ENCODE data around the gene DPH6. TPM values are rescaled to one million over a fixed set of nuclear protein-coding genes. Genes with fewer than 3 reads are reported as not detected.
"Not testable (repeated sequence)": the region's sequence is repeated elsewhere in the genome, so short reads cannot be mapped to it uniquely, and the experiment has no call there.

DPH6 gene
- total RNA-seq, 4 donors from 2014 or later: 12.5 to 50.0 (median 19.0) TPM

DNA sequence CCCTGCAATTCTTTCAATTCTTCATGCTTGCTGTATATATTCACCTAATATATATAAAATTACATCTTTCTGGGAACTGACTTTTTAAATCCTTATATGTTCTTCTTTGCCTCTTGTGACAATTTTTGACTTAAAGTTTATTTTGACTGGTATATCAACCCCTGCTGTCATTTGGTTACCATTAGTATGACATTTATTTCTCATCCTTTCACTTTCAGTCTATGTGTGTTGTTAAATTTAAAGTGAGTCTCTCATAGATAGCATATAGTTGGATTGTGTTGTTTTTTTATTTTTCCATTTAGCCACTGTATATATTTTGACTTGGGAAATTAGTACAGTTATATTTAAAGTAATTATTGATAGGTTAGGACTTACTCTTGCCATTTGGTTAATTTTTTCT lies 194.9 kb downstream of the DPH6 start:
- no peak overlapping the region for H3K4me3 ChIP-seq
- no peaks in the 10 kb centered on the region for H3K9me3 ChIP-seq
- no peaks in the 10 kb centered on the region for H3K27me3 ChIP-seq
- TF ChIP-seq POLR2A (IDR thresholded peaks at IDR 0.05) (no peak), POLR2AphosphoS5 (IDR thresholded peaks at IDR 0.05) (no peak), EP300 (IDR thresholded peaks at IDR 0.05) (no peak)
- TF ChIP-seq, protein P1, sequence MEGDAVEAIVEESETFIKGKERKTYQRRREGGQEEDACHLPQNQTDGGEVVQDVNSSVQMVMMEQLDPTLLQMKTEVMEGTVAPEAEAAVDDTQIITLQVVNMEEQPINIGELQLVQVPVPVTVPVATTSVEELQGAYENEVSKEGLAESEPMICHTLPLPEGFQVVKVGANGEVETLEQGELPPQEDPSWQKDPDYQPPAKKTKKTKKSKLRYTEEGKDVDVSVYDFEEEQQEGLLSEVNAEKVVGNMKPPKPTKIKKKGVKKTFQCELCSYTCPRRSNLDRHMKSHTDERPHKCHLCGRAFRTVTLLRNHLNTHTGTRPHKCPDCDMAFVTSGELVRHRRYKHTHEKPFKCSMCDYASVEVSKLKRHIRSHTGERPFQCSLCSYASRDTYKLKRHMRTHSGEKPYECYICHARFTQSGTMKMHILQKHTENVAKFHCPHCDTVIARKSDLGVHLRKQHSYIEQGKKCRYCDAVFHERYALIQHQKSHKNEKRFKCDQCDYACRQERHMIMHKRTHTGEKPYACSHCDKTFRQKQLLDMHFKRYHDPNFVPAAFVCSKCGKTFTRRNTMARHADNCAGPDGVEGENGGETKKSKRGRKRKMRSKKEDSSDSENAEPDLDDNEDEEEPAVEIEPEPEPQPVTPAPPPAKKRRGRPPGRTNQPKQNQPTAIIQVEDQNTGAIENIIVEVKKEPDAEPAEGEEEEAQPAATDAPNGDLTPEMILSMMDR (IDR thresholded peaks at IDR 0.05): no peak
- no peak for DNase-seq (ENCODE audit: low spot score in 2 of 2)
- H3K4me1 ChIP-seq: no peaks in the 10 kb centered on the region
- no peak overlapping the region for H3K27ac ChIP-seq
- H3K36me3 ChIP-seq: no peaks in the 10 kb centered on the region

DNA sequence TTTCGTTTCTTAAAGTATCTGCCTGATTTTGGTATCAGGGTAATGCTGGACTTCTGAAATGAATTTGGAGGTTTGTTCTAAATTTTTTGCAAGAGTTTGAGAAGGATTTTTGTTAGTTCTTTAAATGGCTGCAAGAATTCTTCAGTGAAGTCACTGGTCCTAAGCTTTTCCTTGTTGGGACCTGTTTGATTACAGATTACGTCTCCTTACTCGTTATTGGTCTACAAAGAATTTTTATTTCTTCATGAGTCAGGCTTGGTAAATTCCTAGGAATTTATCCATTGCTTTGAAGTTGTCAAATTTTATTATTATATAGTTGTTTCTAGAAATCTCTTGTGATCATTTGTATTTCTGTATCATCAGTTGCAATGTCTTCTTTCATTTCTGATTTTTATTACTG lies 196.0 kb downstream of the DPH6 start:
- H3K9me3 ChIP-seq: no peaks in the 10 kb centered on the region
- no peaks in the 10 kb centered on the region for H3K27me3 ChIP-seq
- TF ChIP-seq POLR2A (IDR thresholded peaks at IDR 0.05): no peak
- no peak for TF ChIP-seq POLR2AphosphoS5 (IDR thresholded peaks at IDR 0.05)
- TF ChIP-seq, protein P1 (IDR thresholded peaks at IDR 0.05): no peak
- no peak for TF ChIP-seq EP300 (IDR thresholded peaks at IDR 0.05)
- DNase-seq (ENCODE audit: low spot score in 2 of 2): no peak
- no peak overlapping the region for H3K4me3 ChIP-seq
- H3K36me3 ChIP-seq: no peaks in the 10 kb centered on the region
- H3K4me1 ChIP-seq: no peaks in the 10 kb centered on the region
- WGBS: 69% methylated on average over 3 of the region's 3 CpGs
- H3K27ac ChIP-seq: no peak overlapping the region

DNA sequence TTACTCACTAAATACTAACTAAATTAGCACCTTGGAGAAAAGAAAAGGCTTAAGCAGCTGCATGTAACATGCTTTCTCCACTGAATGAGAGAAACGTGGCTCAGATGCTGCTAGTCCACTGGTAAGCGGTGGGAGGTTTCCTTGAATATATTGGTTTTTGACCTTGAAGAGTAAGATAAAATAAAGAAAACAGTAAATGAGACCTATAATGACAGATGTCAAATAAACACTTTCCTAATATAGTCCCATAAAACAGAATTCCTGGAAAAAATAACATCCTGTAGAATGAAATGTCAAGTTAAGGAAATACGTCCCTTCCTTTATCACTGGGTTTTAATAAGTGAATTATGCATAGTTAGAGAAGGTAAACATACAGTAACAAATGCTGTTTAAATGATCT lies 215.0 kb downstream of the DPH6 start:
- Histone ChIP-seq H3K4me1 (no peaks in the 10 kb centered on the region), H3K9me3 (no peaks in the 10 kb centered on the region), H3K27ac (no peak overlapping the region), H3K27me3 (no peaks in the 10 kb centered on the region), H3K36me3 (no peaks in the 10 kb centered on the region), H3K4me3 (no peak overlapping the region)
- DNase-seq (ENCODE audit: low spot score in 2 of 2): no peak
- 86% methylated on average over 3 of the region's 3 CpGs for WGBS
- TF ChIP-seq, protein P1 (IDR thresholded peaks at IDR 0.05): no peak
- TF ChIP-seq POLR2AphosphoS5 (IDR thresholded peaks at IDR 0.05) (no peak), POLR2A (IDR thresholded peaks at IDR 0.05) (no peak), EP300 (IDR thresholded peaks at IDR 0.05) (no peak)

DNA sequence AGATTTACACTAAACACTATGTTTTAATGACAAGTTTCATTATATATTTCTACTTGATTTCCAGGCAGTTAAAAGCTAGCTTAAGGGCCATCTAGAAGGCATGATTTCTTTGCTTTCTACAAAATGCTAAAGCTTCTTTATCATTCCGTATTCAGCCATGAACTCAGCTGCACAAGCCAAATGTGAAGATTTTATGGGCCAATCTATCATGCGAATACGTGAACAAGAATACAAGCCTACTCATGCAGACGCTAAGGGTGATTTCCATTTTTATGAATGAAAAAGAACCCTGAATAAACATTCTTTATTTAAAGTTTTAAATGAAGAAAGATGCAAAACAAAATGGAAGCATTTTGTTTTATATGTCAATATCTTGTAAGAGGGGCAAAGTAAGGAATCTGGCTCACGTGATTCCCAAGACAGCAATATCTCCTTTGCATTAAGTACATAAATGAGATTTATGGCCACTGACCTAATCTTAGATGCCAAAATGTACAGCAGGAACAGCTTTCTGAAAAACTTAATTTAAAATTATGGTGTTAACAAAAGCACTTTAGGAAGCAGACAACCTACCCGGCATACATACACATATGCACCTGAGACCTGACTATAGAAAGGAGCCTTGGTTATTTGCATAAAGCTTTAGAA lies 215.8 kb downstream of the DPH6 start:
- H3K4me3 ChIP-seq: no peak overlapping the region
- 63% methylated on average over 6 of the region's 6 CpGs for WGBS
- TF ChIP-seq, protein P1 (IDR thresholded peaks at IDR 0.05): no peak
- TF ChIP-seq EP300 (IDR thresholded peaks at IDR 0.05): no peak
- no peak for TF ChIP-seq POLR2A (IDR thresholded peaks at IDR 0.05)
- TF ChIP-seq POLR2AphosphoS5 (IDR thresholded peaks at IDR 0.05): no peak
- H3K9me3 ChIP-seq: no peaks in the 10 kb centered on the region
- no peaks in the 10 kb centered on the region for H3K27me3 ChIP-seq
- no peaks in the 10 kb centered on the region for H3K4me1 ChIP-seq
- H3K36me3 ChIP-seq: no peaks in the 10 kb centered on the region
- no peak for DNase-seq (ENCODE audit: low spot score in 2 of 2)
- no peak overlapping the region for H3K27ac ChIP-seq

DNA sequence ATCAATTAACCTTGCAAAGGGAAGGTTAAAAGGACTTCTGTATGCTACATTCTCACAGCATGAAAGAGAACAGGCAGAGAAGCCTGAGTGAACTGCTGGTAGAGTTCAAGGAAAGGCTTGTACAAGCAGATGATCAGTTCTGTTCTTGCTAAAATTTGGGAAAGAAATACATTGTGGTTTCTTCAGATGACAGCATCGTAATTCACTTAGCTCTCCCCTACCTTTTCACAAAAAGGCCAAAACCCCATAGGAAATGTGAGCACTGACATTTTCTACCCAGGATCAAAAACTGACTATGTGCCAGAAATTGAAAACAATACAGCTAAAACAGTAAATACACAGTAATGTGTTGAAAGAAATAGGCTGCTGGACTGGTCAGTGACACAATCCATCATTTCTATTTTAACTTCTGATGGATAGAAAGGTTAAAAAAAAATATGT lies 216.4 kb downstream of the DPH6 start:
- WGBS: 86% methylated on average over 1 of the region's 1 CpG

DNA sequence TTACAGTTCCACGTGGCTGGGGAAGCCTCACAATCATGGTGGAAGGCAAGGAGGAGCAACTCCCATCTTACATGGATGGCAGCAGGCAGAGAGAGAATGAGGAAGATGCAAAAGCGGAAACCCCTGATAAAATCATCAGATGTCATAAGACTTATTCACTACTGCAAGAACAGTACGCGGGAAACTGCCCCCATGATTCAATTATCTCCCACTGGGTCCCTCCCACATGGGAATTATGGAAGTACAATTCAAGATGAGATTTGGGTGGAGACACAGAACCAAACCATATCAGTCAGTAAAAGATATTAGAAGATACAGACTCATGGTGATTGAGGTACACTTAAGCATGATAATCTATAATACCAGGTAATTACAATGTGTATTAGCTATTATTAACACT lies 217.1 kb downstream of the DPH6 start:
- 91% methylated on average over 4 of the region's 4 CpGs for WGBS
- not testable (repeated sequence) for DNase-seq (ENCODE audit: low spot score in 2 of 2); H3K27ac ChIP-seq; H3K4me1 ChIP-seq; H3K4me3 ChIP-seq; H3K36me3 ChIP-seq; H3K27me3 ChIP-seq; H3K9me3 ChIP-seq

More for the DNA sequence above, 216.4 kb downstream of the DPH6 start:
- Histone ChIP-seq H3K27ac (no peak overlapping the region), H3K4me1 (no peaks in the 10 kb centered on the region), H3K9me3 (no peaks in the 10 kb centered on the region), H3K36me3 (no peaks in the 10 kb centered on the region), H3K27me3 (no peaks in the 10 kb centered on the region), H3K4me3 (no peak overlapping the region)
- TF ChIP-seq, protein P1 (IDR thresholded peaks at IDR 0.05): no peak
- TF ChIP-seq POLR2AphosphoS5 (IDR thresholded peaks at IDR 0.05): no peak
- TF ChIP-seq POLR2A (IDR thresholded peaks at IDR 0.05): no peak
- TF ChIP-seq EP300 (IDR thresholded peaks at IDR 0.05): no peak
- no peak for DNase-seq (ENCODE audit: low spot score in 2 of 2)

Data from suprapubic skin (tissue), 4 donors.